ENCODE results near the gene NCAM1.

GRCh38 chr11:113103932-113104690 is 142.9 kb downstream of the NCAM1 start:
- no peak for TF ChIP-seq CTCF (IDR thresholded peaks at IDR 0.05)
- TF ChIP-seq POLR2A (IDR thresholded peaks at IDR 0.05): no peak
- TF ChIP-seq POLR2AphosphoS5 (IDR thresholded peaks at IDR 0.05; ENCODE audit: insufficient read depth in 1 of 2, low read depth in 1 of 2): no peak

Data from vagina (tissue), 2 donors.